ENCODE measurements around the gene SLC35F1.

DNA sequence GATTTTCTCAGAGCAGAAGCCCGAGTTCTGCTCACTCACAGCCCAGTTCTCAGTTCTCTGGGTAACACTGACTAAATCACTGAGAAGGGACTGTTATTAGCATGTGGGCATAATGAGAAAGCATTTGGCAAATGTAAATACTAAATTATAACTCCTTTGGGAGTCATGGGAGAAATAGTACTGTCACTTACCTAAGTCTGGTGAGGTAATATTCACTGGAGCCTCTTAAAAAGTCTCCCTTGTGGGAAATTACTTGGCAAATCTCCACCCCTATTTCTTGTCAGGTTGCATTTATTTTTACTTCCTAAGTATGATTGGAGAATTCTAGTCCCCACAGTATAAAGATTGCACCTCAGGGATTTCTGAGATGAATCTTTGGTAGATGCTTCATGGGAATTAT, 254.3 kb downstream of the SLC35F1 start:
- TF ChIP-seq, protein P1, sequence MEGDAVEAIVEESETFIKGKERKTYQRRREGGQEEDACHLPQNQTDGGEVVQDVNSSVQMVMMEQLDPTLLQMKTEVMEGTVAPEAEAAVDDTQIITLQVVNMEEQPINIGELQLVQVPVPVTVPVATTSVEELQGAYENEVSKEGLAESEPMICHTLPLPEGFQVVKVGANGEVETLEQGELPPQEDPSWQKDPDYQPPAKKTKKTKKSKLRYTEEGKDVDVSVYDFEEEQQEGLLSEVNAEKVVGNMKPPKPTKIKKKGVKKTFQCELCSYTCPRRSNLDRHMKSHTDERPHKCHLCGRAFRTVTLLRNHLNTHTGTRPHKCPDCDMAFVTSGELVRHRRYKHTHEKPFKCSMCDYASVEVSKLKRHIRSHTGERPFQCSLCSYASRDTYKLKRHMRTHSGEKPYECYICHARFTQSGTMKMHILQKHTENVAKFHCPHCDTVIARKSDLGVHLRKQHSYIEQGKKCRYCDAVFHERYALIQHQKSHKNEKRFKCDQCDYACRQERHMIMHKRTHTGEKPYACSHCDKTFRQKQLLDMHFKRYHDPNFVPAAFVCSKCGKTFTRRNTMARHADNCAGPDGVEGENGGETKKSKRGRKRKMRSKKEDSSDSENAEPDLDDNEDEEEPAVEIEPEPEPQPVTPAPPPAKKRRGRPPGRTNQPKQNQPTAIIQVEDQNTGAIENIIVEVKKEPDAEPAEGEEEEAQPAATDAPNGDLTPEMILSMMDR (tag by site-specific recombination; IDR thresholded peaks at IDR 0.05) = no peak
- TF ChIP-seq, protein P2, sequence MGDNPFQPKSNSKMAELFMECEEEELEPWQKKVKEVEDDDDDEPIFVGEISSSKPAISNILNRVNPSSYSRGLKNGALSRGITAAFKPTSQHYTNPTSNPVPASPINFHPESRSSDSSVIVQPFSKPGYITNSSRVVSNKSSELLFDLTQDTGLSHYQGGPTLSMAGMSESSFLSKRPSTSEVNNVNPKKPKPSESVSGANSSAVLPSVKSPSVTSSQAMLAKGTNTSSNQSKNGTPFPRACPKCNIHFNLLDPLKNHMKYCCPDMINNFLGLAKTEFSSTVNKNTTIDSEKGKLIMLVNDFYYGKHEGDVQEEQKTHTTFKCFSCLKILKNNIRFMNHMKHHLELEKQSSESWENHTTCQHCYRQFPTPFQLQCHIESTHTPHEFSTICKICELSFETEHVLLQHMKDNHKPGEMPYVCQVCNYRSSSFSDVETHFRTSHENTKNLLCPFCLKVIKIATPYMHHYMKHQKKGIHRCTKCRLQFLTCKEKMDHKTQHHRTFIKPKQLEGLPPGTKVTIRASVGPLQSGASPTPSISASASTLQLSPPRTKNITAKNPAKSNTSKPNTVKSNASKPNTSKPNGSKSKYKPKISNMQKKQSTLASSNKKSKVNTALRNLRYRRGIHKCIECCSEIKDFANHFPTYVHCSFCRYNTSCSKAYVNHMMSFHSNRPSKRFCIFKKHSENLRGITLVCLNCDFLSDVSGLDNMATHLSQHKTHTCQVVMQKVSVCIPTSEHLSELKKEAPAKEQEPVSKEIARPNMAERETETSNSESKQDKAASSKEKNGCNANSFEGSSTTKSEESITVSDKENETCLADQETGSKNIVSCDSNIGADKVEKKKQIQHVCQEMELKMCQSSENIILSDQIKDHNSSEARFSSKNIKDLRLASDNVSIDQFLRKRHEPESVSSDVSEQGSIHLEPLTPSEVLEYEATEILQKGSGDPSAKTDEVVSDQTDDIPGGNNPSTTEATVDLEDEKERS (tag by site-specific recombination; IDR thresholded peaks at IDR 0.05) = no peak
- TF ChIP-seq, protein P3, sequence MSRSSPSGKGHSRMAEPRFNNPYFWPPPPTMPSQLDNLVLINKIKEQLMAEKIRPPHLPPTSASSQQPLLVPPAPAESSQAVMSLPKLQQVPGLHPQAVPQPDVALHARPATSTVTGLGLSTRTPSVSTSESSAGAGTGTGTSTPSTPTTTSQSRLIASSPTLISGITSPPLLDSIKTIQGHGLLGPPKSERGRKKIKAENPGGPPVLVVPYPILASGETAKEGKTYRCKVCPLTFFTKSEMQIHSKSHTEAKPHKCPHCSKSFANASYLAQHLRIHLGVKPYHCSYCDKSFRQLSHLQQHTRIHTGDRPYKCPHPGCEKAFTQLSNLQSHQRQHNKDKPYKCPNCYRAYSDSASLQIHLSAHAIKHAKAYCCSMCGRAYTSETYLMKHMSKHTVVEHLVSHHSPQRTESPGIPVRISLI (tag by site-specific recombination; IDR thresholded peaks at IDR 0.05) = no peak
- no peak for TF ChIP-seq MZF1 (tag by site-specific recombination; IDR thresholded peaks at IDR 0.05; ENCODE audit: borderline replicate concordance)
